ENCODE data around the gene TNIP1. TPM values are rescaled to one million over a fixed set of nuclear protein-coding genes. Genes with fewer than 3 reads are reported as not detected.

TNIP1 gene
- polyA plus RNA-seq, 10 donors = 63.8 to 102 (median 81.3) TPM

DNA sequence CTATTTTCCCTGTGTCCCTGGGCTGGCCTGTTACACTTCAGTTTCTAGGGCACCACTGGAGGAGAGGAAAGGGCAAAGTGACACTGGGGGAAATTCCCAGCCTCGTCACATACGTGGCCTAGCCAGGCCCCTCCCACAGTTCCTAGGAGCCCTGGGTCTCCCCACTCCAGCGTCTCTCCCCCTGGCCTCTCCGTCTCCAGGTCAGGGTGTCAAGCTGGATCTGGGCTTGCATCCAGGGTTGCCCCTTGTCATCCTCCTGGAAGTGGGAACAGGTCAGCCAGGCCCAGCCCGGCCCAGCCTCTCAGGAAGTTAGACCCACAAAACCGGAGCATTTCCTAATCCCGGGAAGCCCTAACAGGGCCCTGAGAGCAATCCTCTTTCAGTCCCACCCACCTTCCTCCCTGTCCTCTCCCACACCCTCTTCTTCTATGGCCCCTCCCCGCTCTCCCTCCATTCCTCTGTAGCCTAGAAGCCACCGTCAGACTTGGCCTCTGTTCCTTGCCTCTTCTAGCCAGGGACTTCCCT lies 4.7 kb upstream of the TNIP1 start:
- DNase-seq = no peak

DNA sequence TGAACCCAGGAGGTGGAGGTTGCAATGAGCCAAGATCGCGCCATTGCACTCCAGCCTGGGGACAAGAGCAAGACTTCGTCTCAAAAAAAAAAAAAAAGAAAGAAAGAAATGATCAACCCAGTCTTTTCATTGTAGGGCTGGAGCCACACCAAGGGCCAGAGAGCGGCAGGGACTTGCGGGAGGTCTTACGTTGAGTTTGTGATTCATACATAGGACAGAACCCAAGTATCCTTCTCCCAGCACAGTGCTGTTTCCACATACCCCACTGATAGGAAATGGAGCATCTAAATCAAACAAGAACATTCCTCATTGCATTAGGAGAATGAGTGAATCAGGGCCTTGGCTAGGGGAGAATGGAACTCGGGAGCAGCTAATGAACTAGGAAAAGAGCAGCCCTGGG lies 3.5 kb upstream of the TNIP1 start:
- DNase-seq = no peak

DNA sequence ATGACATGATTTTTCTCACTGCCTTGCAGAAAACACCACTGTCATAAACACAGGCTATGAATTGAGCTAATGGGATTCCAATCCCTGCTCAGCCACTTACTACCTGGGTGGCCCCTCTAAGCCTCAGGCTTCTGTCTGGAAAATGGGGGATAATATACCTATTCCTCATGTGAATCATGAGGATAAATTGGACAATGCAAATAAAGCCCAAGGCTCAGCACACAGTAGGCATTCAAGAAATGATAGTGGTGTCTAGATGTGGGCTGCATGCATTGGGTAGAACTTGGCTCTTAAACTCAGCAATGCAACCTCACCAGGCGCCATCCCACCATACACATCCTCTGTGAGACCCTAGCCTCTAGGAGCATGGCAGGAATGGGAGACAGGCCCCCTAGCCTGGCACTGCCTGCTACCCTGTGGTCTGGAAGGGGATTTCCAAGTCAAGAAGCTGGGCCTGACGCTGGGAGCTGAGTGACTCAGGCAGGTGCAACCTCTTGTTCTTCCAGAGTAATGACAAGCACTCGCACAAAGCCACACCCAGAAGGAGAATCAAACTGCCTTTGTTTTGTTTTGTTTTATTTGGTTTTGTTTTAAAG lies 2.3 kb upstream of the TNIP1 start:
- DNase-seq = peak in 1 of 3 donors; percentile 41

DNA sequence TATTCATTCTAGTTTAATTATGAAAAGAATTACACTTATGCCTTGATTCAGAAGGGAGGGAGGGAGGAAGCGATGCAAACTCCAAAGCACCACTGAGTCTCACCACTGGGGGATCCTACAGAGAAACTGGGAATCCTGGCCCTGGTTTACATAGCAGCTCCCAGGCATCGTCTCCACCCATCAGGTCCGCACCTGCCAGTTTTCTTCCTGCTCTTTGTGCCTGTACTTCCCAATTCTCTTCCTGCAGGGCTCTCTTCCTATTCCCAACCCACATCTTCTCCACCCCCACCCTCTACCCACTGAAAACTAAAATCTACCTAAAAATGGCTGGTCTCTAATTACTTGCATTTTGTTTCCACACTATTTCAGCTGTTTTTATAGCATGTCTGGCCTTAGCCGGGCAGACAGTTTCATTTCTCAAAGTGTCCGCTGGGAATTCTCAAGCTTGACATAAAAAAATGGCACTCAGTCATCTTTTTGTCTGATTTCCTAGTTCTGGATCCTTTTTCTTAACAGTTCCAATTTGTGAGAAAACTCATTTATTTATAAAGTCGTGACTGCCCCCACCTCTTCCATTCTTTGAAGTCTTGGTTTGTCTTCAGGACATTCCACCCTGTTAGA lies 1.6 kb upstream of the TNIP1 start:
- peak in 1 of 3 donors; percentile 43 for DNase-seq

DNA sequence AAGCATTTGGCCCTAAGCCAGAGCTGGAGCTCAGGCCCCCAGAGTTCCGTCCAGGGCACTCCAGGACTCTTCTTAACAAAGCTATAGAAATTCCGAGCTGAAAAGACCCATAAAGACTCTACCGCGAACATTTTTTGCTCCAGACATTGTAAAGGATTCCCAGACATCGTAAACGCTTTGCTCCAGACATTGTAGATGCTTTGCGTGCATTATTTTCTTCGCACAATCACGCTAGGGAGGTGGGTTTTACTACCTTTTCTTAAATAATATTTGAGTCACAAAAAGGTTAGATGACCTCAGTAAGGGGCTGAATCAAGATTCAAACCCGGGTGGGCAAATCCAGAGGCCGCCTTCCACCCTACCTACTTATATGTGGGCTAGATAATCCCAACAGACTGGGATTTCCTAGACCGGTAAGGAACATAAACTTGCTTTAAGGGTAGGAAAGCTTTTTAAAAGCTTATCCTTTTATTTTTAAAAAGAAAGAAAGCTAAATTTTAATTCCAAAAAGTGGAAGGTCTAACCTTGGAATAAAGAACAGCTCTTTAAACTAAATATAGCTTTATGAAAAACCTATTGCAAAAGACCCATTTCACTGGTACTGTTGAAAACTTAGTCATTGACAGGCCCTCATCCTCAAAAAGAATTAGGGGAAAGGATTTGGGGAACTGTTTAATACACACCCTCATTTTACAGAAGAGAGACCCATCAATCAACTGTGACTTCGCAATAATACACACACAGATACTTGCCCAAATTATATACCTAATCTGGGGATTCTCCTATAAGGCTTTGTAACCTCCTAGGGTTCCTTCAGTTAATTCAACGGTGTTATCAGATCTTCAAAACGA lies 822 bp upstream of the TNIP1 start:
- DNase-seq = peak in 1 of 3 donors; percentile 91

DNA sequence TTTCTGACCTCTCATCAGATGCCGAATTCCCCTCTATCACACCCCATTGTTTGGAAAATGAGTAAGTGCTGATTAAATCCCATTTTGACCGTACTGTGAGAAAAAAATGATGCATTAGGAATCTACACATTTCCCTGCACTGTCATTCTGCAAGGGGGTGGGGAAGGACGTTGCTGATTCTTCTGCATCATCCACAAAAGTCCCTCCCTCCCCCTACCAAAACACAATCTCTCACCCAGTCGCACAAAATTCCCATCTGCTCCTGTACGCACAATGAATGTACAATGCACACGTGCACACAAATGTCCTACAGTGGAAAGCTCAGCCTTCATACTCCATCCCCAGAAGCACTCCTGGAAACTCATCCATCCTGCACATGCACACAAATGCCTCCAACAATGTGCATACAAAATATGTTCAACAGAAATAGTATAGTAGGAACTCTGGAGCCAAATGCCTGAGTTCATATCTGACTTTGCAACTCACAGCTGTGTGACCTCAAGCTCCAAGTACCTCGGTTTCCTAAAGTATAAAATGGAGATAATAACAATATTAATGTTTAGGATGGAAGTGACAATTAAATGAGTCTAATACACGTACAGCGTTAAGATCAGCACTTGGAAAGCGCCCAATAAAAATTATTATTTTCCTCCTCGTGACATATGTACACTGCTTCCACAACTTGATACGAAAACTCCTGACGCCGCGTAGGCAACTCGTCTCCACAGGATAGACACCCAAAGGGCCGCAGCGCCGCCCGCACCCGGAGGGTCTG lies 809 bp downstream of the TNIP1 start:
- peak in 1 of 3 donors; percentile 71 for DNase-seq

DNA sequence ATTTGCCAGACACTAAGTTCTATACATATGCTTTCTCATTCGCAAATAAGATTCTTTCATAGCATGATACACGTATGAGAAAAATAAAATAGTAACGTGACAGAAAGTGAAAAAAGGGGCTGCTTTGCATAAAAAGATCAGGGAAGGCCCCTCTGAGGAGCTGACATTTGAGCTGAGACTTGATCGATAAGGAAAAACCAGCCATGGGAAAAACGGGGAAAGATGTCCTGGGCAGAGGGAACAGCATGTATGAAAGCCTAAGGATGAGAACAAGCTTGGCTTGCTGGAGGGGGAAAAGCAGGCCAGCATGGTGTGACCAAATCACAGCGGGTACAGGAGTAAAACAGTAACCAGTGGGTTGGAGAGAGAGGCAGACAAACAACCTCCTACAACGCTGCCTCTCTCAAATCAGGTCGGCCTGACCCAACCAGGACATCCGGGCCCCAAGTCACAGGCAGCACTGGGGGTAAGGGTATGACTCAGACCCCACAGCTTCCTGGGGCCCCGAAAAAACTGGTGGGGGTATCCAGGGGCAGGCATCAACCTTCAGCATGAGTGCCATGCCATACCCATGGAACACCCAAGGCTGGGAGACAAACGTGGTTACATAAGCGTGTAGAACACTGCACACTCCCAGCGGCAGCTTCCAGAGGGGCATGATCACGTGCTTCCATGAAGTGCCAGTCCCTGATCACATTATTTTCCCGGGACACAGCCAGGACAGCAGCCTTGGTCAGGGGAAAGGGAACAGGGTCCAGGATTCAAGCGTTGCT lies 2.2 kb downstream of the TNIP1 start:
- DNase-seq = no peak

DNA sequence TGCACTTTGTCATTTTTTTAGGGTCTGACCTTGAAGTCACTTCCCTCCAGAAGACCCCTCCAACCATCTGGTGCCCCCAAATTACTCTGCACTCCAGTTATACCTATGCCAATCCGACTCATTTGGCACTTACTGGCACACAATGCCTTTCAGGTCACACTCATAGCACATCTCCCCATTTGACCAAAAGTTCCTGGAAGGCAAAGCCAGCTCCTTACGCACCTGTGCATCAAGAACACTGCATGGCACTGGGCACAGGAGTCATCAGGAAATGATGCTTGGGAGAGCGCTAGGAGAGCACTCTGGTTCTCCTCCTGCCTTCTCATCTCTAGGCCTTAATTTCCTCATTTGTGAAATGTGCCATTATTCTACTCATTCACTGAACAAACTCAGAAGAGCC lies 2.9 kb downstream of the TNIP1 start:
- DNase-seq = no peak

DNA sequence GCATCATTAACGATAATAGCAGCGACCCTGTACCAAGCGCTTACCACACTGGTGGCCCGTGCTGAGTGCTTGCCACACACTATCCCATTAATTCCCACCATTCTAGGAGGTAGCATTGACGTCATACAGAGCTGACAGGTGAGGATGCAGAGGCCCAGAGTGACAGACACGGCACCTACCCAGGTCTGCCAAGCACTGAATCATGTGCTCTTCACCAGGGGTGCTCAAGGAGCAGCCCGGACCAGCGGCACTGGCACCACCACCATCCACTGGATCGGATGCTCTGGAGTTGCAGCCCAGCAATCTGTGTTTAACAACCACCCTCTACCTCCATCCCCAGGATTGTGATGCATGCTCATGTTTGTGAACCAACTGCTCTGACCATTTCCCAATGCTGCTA lies 3.4 kb downstream of the TNIP1 start:
- no peak for DNase-seq

DNA sequence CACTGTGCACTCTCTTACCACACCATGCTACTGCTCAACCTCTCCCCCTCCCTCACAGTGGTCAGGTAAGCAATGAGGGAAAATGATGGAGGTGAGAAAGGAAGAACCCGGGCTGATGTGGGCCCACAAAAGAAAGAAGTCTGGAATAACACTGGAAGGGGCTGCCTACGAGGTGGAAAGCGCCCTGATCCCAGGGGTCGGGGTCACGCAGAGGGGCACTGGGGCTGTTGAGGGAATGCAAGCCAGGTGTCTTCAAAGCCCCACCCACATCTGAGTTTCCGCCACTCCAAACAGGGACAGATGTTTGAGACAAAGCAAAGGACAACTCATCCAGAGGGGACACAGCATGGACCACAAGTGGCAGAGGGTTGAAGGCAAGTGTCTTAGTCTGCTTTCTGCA lies 4.2 kb downstream of the TNIP1 start:
- DNase-seq = no peak

DNA sequence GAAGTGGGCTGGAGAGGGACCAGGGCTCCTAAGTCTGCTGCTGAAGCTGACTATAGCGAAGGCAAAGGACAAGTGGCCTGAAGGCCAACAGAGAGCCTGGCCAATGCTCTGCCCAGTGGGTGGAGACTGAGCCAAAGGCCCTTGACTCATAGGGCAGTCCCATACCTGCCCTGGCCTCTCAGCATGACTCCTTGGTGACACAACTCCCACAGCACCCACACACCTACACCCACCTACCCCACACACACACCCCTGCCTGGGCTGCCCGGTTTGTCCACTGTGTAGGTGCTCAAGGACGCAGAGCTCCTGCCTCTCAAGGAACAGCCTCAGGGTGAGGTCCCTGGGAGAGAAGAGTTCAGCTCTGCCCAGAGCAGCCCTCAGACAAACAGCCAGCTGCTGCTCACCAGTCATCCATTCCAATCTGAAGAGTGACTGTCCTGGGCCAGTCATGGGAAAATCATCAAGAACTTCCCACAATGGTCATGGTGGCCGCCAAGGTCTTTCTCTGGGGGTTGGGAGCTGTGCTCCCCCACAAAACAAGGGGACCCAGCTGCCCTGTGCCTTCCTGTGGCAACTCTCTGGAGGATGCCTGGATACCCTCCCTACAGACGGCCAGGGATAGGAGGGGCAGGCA lies 5.0 kb downstream of the TNIP1 start:
- no peak for DNase-seq

DNA sequence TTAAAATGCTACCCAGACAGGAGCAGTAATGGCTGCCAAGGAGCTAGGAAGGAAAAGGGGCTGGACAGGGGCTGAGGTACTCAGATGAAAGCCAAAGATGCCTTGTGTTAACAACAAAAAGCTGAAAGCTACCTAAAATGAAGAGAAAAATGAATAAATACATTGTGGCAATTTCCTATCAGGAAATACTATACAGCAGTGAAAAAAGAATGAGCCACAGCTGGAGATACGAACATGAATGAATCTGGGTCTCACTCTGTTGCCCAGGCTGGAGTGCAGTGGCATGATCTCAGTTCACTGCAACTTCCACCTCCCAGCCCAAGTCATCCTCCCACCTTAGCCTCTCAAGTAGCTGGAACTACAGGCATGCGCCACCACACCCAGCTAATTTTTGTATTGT lies 6.3 kb downstream of the TNIP1 start:
- DNase-seq = no peak

DNA sequence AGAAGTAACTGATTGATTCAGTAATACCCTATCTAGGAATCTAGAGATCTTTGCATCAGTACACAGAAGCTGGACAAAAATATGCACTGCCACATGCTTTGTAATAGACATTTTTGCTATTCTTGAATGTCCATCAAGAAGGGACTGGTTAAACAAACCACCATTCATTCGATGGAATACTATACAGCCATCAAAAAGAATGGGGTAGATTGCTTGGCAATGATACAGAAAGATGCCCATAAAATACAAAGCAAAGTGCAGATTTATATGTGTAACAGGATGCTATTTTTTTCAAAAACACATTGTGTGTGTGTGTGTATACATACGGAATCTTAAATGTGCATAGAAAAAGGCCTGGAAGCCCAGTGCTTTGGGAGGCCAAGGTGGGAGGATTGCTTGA lies 7.6 kb downstream of the TNIP1 start:
- DNase-seq = no peak

DNA sequence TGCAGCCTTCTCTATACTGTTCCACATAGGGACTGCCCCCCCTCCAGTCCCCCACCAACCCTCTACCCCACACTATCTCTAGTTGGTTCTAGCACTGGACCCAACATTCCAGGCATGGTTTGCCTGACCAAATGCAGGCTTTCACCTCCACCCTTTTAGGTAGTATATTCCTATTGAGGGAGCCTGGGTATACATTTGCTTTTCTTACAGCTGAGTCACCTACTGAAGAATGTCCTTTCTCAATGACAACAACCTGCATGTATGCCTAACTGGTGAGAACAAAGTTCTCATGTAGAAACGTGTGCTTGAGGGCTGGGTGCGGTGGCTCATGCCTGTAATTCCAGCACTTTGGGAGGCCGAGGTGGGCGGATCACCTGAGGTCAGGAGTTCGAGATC lies 8.2 kb downstream of the TNIP1 start:
- DNase-seq = no peak

DNA sequence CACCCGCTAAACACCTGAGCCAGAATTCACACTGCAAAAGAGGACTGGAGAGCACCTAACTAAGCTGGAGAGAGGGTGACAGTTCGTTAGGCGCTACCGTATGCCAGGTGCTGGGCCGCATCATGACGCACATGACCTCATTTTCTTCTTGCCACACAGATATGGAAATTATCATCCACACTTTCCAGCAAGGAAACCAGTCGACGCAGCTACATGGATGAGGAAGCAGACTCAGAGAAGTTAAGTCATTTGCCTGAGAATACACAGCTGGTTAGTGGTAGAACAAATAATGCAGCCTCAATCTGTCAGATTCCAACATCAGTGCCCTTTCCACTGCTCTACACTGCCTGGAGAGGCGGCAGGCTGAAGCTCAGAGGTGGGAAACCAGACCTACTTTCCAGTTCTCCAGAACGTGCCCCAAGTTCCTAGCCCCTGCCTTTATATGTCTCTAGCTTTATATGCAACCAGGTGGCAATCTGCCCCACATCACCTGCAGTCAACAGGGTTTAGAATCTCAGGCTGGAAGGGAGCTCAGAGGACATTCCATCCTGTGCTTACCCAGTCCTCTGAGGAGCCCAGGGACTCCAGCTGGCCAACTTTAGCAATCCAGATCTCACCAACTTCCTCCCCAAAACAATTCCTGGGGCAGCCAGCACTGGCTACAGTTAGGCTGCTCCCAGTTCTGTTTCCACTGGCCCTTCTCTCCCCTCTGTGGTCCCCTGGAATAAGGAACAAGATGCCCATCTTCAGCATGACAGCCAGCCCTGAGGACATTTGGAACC lies 8.8 kb downstream of the TNIP1 start:
- no peak for DNase-seq

DNA sequence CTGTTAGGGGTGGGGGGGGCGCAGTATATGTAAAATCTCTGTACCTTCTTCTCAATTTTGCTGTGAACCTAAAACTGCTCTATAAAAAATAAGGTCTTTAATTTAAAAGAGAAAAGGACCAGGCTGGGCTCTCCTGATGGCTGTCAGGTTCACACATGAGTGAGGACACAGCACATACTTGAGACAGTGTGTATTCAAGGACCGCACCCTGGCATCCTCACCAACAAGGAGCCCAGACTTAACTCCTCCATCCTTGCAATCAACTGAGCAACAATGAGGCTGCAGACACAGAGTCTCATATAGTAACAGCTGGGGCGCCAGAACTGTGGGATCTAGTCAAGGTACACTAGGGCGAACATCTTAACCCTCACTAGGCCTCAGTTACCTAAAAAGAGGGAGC lies 9.8 kb downstream of the TNIP1 start:
- DNase-seq = no peak

DNA sequence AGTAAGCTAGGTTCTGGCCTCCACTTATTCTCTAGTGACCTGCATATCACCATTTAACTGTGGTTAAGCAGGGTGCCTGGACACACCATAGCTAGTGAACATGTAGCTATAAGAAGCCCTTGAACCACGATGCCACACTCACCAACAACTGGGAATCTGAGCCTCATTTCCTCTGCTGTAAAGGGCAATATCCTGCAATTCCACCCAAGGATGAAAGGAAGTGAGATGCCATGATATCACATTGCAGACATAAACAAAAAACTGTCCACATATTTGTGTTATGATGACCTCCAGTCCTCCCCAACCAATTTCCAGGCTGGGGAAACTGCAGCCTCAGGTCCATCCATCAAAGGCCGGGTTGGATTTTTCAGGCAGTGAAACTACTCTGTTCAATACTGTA lies 10.4 kb downstream of the TNIP1 start:
- DNase-seq = no peak

DNA sequence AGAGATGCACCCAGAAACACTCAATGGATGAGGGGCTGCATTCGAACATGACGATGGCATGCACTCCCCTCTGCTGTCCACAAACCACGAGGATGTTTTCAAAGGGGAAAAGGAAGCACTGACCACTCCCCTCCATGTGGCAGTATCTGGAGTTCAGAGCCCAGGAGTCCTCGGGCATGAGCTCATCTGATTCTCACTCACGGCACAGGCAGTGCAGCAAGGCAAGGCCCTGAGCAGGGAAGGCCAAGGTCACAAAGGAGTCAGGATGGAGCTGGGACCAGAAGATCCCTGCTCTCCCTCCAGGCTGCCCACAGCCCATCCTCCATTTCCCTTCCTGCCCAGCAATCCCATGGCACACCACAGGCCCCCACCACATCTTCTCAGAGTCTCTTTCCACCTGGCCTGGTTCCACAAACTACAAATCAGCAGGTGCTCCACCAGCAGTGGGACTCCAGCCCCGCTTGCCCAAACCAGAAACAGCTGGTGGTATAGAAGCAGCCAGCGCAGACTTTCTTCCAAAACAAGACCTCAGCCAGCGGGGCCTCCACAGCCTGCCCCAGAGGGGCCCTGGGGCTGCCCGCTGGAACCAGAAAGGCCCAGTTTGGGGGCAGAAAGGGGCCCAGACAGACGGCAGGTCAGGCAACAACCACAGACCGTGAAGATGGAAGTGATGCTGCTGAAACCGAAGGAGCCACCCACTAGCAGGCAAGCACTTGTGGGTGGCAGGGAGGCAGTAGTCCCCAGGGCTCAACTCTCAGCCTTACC lies 12.2 kb downstream of the TNIP1 start:
- peak in 1 of 3 donors; percentile 71 for DNase-seq
